ENCODE results near the gene TMEM151A.
A peak's percentile ranks its signal among the peaks of the same experiment; 100 is the strongest.

The TMEM151A gene

DNA sequence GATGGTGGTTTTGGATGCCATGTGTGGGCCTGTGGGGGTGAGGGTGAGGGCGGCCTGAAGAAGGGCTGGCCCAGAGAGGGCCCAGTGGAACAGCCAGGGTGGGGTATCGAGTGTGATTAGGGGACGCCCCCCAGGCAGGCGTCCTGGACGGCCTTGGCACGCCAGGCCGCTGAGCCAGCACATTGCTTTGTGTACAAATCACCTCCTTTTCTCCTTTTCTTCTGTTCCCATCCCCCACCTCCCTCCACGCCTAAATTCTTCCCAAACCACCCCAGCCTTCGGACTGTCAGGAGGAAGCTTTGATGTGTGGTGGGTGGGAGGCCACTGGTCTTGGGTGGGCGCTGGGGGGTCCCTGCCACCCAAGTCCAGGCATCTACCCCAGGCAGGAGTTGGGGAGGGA is 33.0 kb downstream of the TMEM151A start:
- no peak for DNase-seq

DNA sequence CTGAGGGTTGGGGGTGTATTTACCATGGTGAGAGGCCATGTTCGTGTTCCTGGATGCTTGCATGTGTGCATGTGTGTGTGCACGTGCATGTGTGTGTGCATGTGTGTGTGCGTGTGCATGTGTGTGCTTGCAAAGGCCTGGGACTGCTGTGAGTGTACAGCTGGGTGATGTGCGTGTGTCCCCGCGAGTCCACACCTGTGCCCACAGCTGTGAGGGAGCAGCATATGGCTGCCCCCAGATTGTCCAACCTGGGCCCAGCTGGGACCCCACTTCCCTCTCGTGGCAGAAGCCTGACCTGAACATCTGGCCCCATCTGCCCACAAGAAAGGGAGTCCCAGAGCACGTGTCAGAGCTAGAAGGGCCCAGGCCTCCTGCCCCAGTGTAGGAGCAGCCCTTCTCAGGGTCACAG is 33.6 kb downstream of the TMEM151A start:
- no peak for DNase-seq

DNA sequence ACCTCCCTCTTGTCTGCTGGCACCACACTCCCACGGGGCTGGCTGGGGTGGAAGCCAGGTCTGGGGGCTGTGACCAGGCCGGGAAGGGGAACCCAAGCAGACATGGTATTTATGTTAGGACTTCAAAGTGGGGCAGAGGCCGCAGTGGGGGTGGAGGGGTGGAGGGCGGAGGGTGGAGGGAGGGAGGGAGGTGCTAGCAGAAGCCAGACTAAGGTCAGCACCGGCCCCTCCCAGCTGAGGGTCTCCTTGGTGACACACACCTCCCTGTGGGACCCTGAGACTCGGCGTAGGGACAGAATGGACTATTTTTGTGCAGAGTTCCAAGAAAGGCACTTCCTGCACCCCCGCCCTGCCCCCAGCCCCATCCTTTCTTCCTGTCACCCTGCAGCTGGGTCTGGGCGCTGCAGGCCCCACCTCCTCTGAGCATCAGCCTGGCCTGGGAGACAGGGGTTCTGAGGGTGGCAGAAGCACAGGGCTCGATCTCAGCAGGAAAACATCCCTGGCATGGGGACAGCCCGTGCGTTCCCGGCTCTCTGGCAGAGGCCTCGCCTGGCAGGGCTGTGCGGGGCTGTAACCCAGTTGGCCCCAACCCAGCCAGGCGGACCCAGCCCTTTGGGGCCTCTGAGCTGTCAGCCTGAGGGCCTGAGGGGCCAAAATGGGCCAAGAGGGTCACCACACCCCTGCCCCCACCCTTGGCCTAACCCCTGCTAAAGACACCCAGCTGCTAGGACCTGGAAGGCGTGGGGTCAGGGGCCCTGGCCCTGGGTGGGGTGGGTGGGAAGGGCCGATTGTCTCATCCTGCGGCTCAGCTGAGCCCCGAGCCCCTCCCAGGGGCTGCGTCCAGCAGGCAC is 34.8 kb downstream of the TMEM151A start:
- DNase-seq: no peak

DNA sequence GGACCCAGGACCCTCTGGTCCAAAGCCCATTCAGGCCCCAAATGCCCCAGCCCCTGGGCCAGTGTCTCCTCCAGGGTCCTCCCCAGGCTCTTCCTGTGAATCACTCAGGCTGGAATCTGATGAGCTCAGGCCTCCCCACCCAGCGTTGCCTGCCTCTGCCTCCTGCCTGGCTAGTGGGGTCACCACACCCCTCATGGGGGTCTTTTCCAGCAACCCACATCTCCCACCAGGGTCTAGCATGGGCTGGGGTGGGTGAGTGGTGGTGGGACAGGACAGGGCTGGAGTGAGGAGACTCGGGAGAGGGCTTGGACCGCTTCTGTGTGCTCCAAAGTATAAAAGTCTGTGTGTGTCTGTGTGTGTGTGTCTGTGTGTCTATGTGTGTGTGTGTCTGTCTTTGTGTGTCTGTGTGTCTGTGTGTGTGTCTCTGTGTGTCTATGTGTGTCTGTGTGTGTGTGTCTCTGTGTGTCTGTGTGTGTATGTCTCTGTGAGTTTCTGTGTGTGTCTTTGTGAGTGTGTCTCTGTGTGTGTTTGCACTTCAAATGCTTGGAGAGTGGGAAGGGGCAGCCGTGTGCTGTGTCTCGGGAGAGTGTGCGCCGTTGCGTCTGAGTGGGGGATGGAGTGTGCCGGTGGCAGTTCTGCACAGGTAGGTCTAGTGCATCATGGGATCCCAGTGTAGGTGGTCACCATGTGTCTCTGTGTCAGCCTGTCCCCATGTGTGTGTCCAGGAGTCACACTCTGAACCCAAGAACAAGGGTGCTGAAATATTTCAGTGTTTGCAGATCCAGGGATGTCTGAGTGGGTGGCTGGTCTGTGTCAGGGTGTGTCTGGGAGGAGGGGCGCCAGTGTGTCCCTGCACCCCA is 35.7 kb downstream of the TMEM151A start:
- DNase-seq: no peak

DNA sequence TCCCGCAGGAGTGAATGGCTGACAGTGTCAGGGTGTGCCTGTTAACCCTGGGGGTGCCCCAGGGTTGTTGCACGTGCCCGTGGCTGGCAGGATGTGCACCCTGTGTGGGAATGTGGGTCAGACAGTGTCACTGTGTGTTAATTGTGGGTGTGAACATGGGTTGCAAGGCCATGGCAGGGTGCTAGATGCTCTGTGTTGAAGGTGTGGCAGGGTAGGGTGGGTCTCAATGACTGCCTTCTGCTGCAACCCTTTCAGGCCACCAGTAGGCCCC is 36.3 kb downstream of the TMEM151A start:
- DNase-seq: no peak

DNA sequence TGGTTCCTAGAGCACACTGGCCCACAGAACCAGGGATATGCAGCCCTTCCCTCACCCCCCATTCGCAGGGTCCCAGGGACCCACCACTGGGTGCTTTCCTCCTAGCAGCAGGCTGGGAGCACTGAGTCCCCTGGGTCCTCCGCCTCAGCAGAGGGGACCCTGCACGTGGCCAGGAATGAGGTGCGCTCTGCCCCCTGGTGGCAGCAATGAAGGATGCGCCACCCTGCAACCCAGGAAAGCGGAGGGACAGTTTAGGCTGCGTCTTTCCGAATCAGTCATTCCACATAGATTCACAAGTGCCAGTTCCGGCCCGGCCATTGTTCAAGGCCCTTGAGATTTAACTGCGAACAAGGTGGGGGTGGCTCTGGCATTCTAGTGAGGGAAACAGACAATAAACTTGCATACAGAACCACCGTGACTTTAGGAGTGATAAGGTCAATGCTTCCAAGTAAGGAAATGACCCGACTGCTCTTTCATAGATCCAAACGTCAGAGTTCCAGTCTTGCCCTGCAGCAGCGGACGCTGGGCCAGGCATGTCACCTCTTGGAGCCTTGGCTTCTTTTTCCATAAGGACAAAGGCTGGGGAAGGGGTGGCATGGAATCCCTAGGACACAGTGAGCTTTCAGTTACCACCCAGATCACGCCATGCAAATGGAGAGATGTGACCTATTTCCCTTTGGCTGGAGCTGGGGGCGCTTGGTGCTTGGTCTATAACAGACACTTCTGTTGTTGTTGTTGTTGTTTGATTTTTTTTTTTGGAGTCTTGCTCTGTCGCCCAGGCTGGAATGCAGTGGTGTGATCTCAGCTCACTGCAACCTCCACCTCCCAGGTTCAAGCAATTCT is 36.8 kb downstream of the TMEM151A start:
- DNase-seq: peak; percentile 77 to 84

DNA sequence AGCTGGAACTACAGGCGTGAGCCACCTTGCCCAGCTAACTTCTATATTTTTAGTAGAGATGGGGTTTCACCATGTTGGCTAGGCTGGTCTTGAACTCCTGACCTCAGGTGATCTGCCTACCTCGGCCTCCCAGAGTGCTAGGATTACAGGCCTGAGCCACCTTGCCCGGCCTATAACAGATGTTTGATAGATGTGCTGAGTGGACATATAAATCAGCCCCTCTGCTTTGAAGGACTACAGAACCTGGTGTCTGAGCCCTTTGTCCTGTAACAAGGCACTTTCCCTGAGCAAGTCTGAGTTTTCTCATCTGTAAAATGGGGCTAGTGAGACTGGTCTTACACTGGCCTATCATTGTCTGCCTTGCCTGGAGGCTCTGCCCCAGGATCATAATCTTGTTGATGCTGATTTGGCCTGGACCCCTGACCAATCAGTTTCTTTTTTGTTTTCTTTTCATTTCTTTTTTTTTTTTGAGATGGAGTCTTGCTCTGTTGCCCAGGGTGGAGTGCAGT is 37.5 kb downstream of the TMEM151A start:
- no peak for DNase-seq

DNA sequence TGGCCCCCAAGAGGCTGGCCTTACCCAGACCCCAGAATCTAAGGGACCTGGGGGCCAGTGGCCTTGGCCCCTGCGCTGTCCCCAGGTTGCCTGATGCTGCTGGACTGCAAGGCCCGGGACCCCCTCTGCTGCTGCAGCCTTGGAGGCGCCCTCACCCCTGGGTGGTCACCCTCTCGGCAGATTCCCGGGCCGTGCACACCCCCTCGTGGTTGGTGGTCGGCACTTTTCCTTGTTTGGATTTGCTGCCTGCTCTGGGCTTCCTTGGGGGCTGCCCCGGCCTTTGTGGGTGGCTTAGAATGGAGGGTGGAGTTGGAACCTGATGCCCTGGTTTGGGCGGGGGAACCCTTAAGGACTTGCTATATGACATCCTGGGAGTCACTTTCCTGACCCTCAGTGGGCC is 39.2 kb downstream of the TMEM151A start:
- no peak for DNase-seq

DNA sequence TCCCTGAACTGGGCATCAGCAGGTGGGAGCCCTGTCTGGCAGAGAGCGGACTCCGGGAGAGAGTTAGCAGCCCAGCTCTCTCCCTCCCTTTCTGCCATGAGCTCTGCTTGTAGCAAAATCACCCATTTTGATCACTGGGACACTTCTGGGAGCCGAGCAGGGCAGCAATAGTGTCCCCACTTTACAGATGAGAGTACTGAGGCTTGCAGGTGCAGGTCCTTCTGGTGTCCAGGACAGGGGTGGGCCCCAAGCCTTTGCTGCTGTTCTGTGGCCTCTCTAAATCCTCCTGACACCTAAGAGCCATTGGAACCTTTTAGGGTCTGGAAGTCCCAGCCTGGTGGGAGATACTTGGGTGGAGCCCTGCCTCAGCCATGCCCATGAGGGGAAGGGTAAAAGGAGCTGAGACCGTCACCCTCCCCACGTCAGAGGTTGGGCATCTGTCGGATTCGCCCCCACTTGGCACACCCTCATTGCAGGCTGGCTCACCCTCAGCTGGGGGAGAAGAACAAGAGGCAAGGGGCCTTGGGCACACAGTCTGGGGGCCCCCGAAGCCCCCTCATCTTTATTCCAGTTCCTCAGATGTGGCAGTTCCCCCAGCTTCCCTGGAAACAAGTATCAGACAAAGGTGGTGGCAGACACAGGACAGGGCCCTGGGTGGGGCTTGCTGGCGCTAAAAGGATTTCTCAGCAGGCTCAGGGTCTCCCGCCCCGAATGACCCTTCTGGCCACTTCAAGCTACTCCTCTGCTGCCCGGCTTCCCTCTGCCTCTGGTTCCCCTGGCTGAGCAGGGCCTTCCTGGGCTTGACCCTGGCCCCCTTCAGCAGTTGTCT is 40.1 kb downstream of the TMEM151A start:
- DNase-seq: no peak

DNA sequence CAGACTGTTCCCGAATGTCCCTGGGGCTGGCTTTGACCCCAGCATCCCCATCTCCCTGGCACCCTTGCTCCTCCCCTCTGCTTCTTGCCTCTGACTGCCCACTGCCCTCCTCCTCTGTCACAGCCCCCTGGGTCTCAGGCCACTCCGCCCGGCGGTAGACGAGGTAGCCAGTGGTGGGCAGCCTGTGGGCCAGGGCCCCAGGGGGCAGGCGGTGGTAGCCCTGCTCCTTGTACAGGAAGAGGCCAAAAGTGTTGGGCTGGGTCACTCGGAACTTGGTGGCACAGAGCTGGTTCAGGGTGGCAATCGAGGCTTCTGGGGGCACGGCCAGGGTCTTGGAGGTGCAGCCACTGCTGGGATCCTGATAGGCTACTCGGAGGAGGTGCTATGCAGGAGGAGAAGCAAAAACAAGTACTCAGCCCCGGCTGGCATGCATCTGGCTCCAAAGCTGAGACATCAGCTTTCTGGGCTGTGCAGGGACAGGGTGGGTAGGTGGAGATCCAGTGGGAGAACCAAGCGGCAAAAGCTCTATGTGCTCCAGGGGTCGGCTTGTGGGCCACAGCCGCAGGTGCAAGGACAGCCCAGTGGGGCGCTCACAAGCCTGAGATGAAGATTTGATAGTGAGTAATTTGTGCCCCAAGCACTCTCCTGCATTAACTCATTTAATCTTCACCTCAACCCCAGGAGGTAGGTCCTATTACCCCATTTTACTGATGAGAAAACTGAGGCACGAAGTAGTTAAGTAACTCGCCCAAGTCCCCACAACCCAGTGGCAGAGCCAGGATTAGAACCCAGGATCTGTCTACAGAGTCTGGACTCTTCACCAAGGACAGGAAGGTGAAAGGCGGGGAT is 40.9 kb downstream of the TMEM151A start:
- DNase-seq: no peak

DNA sequence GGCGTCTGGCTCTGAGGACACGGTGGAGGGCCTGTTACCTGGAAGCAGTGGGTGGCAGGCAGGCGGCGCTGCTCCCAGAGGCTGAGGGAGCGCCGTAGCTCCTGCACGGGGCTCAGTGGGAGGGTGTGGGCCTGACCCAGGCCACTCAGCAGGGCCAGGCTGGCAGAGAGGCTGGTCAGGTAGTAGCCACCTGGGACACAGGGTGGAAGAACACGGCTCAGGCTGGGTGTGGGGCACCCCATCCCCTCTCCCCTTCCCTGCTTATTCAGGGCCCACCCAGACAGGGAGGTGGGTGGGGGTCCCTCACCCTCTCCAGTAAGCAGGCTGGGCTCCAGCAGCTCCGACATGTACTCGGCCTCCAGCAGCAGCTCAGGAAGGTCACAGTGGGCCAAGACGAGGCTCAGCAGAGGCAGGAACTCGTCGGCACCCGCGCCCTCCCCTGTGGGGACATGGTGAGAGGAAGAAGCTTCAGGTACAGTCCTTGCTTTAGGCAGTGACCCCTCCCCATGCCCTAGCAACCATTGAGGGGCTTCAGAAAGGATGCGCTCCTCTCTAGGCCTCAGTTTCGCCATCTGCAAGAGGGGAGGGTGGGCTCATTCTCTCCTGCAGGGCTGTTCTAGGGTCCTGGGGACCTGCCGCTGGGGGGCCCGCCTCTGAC is 41.7 kb downstream of the TMEM151A start:
- DNase-seq: no peak

DNA sequence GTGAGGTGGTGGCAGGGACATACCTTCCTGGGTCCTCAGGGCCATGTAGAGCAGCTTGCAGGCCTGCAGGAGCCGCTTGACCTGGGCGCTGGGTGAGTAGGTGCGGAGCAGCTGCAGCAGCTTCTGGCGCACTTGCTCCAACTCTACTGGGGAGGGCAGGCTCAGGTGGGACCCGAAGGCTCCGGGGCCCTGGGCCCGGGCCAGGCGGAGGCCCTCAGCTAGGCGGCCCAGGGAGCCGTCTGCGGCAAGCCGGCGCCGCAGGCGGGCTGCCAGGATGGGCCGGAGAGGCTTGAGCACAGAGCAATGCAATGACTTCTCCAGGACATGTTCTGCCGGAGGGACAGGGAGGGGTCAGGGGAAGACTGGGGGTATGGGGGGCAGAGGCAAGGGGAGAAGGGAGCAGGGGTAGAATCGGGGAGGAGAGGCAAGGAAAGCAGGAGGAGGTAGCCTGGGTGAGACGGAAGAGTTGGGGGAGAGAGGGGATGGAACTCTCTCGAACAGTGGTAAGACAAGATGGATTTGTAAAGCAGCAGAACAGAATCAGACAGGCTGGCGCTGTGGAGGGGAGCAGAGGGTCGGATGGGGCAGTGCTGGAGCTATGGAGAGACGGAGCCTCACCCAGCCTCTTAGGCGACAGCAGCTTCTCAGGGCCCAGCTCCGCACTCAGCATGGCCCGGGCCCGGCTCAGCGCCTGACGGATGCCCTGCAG is 42.4 kb downstream of the TMEM151A start:
- no peak for DNase-seq

DNA sequence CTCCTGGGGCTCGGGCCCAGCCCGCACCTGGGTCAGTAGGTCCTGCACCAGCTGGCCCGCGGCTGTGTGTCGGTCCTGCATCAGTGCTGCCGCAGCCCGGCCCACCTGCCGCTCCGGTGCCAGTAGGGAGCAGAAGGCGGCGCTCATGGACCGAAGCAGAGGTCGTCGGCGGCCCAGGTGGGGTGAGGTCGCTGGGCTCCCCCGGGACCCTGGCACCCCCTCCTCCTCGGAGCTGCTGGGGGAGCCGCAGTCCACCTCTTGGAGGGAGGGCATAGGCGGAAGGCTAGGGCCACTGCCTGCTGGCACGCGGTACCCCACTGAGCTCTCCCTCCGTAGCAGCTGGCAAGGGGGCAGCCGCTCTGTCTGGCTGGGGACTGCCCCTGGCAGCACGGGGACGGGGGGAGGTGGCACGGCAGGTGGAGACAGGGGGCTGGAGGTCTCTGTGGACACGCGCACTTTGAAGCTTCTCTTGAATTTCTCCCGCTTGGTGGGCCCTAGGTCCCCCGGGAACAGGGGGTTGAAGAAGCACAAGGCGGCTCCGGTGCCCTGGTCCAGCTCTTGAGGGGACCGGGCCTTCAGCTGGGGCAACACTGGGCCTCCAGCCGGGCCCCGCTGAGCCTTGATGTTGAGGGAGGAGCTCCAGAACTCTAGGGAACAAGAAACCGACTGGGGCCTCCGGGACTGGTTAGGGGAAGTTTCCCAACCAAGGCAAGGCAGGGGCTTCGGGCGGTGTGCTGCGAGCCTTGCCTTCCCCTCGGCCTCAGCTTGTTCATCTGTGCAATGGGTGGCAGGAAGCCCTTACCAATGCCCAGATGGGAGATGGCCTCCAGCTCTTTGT is 43.1 kb downstream of the TMEM151A start:
- peak; percentile 69 to 72 for DNase-seq

DNA sequence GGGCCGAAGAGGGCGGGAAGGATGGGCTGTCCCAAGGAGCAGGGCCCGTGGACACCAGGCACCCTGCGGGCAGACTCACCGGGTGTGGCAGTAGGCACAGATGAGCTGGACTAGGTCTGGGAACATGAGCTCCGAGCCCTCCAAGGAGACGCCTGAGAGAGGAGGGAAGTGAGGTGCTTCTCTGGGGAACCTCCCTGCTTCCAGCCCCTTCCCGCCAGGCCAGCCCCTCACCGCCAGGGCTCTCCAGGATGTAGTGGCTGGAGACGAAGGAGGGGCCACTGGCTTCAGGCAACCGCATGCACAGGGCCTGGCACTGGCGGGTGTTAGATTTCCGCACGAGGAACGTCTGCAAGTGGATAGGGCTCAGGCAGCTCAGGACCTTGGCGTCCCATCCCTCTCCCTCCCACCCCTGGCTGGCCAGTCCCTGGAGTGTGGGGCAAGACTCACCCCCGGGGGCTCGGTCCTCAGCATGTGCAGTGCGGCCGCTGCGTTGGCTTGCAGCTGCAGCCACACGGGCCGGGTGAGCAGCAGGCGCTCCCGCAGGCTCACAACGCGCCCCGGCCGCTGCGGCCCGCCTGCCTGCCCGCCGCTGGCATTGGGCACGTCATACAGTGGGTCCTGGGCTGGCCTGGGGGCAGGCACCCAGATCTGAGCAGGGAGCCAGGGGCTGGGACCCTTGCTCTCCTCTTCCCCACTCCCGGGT is 44.0 kb downstream of the TMEM151A start:
- DNase-seq: peak in 1 of 2 experiments; percentile 31

DNA sequence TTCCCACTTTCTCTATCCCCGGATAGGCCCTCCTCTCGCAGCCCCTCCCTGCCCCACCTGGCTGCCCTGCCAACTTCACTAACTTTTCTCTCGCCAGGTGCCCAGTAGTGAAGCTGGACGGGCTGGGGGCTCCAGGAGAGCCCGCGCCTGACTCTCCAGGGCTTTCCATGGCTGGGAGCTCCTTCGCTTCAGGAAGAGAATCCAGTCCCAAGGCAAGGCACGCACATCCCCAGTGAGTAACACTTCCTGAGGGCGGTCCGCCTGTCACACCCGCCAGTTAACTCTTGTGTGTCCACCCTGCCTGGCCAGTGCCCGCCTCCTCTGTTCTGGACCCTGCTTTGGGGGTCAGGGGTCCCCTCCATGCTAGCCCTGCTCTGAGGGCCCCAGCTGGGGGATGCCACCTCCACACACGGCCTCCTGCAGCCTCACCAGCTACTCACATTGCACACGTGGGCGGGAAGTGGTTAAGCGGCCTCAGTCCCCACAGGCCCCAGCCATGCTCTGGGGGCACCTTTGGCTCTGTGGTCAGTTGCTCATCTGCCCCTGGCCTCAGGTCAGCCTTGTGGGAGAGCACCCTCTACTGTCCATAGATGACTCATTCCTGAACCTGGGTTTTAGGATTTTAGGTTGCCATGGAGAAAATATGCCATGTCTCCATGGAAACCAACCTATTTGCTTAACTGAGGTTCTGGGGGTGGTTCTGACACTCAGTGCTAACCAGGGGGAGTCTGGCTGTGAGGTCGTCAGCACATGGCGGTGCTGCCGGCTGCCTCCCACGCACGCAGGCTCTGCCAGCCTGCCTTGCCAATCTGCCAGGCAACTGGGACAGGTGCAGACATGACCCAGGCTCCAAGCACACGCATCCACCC is 44.8 kb downstream of the TMEM151A start, which contains the start of gene RIN1:
RIN1 (minus strand) TSS at position 201 of the 869 bp plus-strand sequence; CDS start at position 169, 32 bp downstream.
- DNase-seq: peak; percentile 44 to 58

DNA sequence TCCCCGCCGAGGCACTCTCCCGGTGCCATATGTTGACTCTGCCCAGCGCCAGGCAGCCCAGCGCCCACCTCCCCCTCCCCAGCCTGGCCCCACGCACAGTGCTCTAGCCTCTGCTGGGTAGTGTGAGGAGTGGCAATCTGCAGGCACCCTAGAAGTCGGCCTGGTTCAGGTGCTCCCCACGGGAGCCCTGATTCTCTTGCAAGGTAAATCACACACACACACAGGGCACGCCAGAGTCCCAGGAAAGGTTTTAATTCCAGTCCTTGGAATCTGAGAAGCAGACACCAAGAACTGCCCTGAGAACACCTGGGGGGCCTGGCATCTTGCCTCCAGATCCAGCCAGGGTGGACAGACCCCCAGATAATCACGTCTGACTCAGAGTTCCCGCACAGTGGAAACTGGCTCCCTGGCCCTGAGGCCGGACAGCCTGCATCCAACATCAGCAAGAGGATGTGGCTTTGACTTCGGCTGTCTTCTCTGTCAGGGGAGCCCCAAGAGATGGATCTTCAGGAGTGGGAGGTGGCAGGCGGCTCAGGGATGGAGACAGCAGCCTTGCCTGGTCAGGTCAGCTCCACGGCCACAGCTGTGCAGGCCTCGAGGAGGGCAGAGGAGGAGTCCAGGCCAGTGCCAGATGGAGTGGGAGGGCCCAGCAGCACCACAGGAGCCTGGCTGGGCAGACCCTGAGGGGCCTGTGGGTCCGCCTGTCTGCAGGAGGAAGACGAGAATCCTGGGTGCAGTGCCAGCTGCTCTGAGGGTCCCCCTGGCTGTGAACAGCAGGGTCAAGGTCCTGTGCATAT is 45.6 kb downstream of the TMEM151A start:
- no peak for DNase-seq

Data from Kasumi-1 (cell line).